ENCODE results near the gene MAEL. TPM values are rescaled to one million over a fixed set of nuclear protein-coding genes. Genes with fewer than 3 reads are reported as not detected.
A peak's percentile ranks its signal among the peaks of the same experiment; 100 is the strongest.

The MAEL gene
- total RNA-seq, 1 donor from 2014 or later = not detected

DNA sequence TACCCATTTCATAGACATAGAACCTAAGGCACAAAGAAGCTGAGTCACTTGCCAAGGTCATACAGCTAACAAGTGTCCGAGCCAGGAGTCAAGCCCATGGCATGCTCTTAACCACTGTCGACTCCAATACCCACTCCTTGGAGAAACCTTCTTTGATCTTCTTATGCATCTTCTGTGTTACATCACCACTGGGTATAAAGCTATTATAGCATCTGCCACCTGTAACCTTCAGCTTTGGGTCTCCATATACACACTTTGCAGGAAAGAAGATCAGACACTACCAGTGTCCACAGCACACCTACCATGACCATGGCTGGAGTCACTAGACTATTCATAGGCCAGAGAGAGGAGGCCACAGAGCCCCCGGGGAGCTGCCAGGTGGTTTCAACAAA, 72.0 kb downstream of the MAEL start:
- TF ChIP-seq, protein P1, sequence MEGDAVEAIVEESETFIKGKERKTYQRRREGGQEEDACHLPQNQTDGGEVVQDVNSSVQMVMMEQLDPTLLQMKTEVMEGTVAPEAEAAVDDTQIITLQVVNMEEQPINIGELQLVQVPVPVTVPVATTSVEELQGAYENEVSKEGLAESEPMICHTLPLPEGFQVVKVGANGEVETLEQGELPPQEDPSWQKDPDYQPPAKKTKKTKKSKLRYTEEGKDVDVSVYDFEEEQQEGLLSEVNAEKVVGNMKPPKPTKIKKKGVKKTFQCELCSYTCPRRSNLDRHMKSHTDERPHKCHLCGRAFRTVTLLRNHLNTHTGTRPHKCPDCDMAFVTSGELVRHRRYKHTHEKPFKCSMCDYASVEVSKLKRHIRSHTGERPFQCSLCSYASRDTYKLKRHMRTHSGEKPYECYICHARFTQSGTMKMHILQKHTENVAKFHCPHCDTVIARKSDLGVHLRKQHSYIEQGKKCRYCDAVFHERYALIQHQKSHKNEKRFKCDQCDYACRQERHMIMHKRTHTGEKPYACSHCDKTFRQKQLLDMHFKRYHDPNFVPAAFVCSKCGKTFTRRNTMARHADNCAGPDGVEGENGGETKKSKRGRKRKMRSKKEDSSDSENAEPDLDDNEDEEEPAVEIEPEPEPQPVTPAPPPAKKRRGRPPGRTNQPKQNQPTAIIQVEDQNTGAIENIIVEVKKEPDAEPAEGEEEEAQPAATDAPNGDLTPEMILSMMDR (IDR thresholded peaks at IDR 0.05) = no peak
- no peaks in the 10 kb centered on the region for H3K9me3 Mint-ChIP-seq (ENCODE audit: low read depth)
- no peak overlapping the region for H3K4me3 Mint-ChIP-seq (ENCODE audit: unreplicated experiment)
- no peak overlapping the region for H3K27ac Mint-ChIP-seq (ENCODE audit: unreplicated experiment)
- H3K36me3 Mint-ChIP-seq (ENCODE audit: low read depth) = no peaks in the 10 kb centered on the region
- H3K27me3 Mint-ChIP-seq (ENCODE audit: low read depth) = no peaks in the 10 kb centered on the region
- H3K4me1 Mint-ChIP-seq (ENCODE audit: low read depth) = peaks cover 12% of the 10 kb centered on the region
- no peak for DNase-seq (ENCODE audit: low spot score)

DNA sequence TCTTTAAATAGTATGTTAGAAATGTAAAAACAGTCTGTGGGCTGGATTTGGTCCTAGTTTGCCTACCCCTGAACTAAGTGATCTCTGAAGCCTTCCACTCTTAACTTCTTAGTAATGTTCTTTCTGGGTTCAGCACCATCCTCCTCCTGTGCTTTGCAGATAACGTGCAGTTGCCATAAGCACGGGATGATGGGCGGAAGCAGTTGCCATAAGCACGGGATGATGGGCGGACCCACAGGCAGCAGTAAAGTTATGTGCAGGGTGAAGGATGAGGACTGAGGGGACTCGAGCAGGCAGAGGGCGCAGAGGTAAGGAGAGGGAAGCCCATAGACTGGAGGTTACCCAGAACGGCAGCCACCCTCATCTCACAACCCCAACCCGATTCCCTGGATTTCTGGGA, 75.5 kb downstream of the MAEL start:
- H3K4me1 Mint-ChIP-seq (ENCODE audit: low read depth) = peaks cover 5% of the 10 kb centered on the region
- H3K27me3 Mint-ChIP-seq (ENCODE audit: low read depth) = no peaks in the 10 kb centered on the region
- DNase-seq (ENCODE audit: low spot score) = no peak
- no peak overlapping the region for H3K4me3 Mint-ChIP-seq (ENCODE audit: unreplicated experiment)
- H3K9me3 Mint-ChIP-seq (ENCODE audit: low read depth) = no peaks in the 10 kb centered on the region
- H3K36me3 Mint-ChIP-seq (ENCODE audit: low read depth) = no peaks in the 10 kb centered on the region
- TF ChIP-seq, protein P1 (IDR thresholded peaks at IDR 0.05) = no peak
- no peak overlapping the region for H3K27ac Mint-ChIP-seq (ENCODE audit: unreplicated experiment)

DNA sequence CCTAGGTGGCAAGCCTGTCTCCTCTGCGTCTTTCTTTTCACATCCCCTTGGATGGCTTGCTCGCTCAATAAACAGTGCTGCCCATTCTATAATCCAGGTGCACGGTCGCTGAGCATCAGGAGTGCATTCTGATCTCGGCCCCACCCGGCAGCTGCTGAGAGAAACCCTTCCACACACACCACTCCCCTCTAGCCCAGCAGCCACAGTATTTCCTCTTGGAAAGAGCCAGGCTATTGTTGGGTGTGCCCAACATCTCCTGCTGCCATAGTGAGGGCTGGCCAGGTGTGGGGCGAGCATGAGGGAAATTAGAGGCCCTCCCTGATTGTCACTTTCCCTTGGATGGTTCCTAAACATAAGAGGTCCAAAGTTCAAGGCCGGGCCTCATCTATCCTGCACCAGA, 76.4 kb downstream of the MAEL start:
- Mint-ChIP-seq H3K27ac (ENCODE audit: unreplicated experiment) (no peak overlapping the region), H3K9me3 (ENCODE audit: low read depth) (no peaks in the 10 kb centered on the region), H3K4me1 (ENCODE audit: low read depth) (peaks cover 5% of the 10 kb centered on the region), H3K27me3 (ENCODE audit: low read depth) (no peaks in the 10 kb centered on the region), H3K4me3 (ENCODE audit: unreplicated experiment) (no peak overlapping the region), H3K36me3 (ENCODE audit: low read depth) (no peaks in the 10 kb centered on the region)
- TF ChIP-seq, protein P1 (IDR thresholded peaks at IDR 0.05) = no peak
- no peak for DNase-seq (ENCODE audit: low spot score)

DNA sequence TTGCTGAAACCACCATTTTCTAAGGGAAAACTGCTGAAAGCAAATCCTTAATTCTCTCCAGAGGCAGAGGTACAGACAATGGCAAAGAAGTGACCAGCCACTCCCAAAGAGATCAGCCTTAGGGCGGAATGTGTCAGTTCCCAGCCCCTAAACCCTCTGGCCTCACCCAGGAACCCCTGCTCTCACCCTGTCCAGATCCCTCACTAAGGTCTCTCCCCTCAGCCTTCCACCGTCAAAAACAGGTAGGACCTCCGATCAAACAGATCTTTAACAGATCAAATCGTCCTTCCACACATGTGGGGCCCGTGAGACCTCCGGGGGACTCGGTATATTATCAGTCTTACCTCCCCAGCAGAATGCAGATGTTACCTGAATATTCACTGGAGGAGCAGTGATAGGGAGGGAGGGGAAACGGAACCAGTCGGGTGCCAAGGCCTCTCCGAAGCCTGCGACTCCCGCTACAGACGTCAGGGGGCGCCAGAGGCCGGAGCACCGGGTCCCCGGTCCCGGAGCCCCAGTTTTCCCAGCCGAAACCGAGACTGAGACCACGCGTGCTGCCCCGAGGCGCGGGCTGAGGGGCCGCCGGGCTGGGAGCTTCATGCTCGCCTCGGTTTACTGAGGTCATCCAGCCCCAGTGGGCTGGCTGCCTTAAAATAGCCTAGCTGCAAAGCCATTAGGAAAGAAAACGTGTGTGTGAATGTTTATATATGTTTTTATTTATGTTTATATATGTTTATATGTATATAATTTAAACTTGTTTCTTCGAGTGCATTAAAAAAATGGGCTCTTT, 77.4 kb downstream of the MAEL start:
- Mint-ChIP-seq H3K27ac (ENCODE audit: unreplicated experiment) (no peak overlapping the region), H3K36me3 (ENCODE audit: low read depth) (no peaks in the 10 kb centered on the region), H3K4me1 (ENCODE audit: low read depth) (peaks cover 5% of the 10 kb centered on the region), H3K27me3 (ENCODE audit: low read depth) (no peaks in the 10 kb centered on the region), H3K4me3 (ENCODE audit: unreplicated experiment) (peak overlapping the region; percentile 66), H3K9me3 (ENCODE audit: low read depth) (no peaks in the 10 kb centered on the region)
- DNase-seq (ENCODE audit: low spot score) = no peak
- TF ChIP-seq, protein P1 (IDR thresholded peaks at IDR 0.05) = peak; percentile 100

DNA sequence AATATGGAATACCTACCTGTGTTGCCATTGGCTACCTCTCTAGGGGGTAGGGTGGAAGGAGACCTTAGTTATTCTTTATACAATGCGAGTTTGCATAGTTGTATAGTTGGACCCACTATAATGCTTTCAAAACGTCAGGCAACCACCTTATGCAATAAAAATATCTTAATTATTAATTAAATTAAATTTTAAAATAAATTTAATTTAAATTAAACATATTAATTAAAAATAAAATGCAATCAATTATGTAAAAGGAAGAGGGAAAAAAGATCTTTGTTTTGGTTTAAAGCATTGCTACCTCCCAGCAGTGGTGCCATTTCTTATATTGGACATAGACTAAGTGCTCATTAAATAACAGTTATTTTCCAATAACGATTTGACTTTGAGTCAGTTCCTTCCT, 78.8 kb downstream of the MAEL start:
- H3K4me1 Mint-ChIP-seq (ENCODE audit: low read depth) = peaks cover 5% of the 10 kb centered on the region
- no peak for DNase-seq (ENCODE audit: low spot score)
- H3K9me3 Mint-ChIP-seq (ENCODE audit: low read depth) = no peaks in the 10 kb centered on the region
- H3K27me3 Mint-ChIP-seq (ENCODE audit: low read depth) = no peaks in the 10 kb centered on the region
- TF ChIP-seq, protein P1 (IDR thresholded peaks at IDR 0.05) = no peak
- no peak overlapping the region for H3K4me3 Mint-ChIP-seq (ENCODE audit: unreplicated experiment)
- H3K27ac Mint-ChIP-seq (ENCODE audit: unreplicated experiment) = no peak overlapping the region
- H3K36me3 Mint-ChIP-seq (ENCODE audit: low read depth) = no peaks in the 10 kb centered on the region

All from chondrocyte (in vitro differentiated cells).